ENCODE data around the gene TECTA. TPM values are rescaled to one million over a fixed set of nuclear protein-coding genes. Genes with fewer than 3 reads are reported as not detected.

The TECTA gene
- polyA plus RNA-seq, 1 of the 3 experiments (the other 2 are of a cell fraction), result 0.58 TPM

DNA sequence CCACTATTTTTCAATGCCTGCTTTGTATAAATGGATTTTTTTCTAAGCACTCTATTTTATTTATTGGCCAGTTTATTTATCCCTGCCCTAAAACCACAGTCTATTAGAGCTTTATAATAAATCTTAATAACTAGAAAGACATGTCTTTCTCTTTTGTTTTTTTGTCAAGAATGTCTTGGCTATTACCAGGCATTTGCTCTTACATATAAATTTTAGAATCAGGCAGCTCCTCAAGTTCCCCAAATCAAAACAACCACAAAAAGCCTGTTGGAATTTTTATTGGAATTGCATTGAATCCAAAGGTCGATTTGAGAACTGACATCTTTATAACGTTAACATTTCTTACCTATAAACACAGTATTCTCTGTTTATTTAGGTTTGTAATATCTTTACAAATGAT lies 105.8 kb downstream of the TECTA start:
- CTCF ChIA-PET, result interaction anchor here (3.2 kb wide), 1 partner anchor 12 kb away, joined by 14 read pairs; no protein-coding TSS in a partner anchor
- H3K9ac ChIP-seq, result no peak overlapping the region
- H3K27ac ChIP-seq (ENCODE audit: low read depth in 2 of 2, low read length in 1 of 2), result no peak overlapping the region
- H2AFZ ChIP-seq (ENCODE audit: low read depth), result no peak overlapping the region
- no peak for DNase-seq
- H3K9me3 ChIP-seq, result no peaks in the 10 kb centered on the region
- H3K36me3 ChIP-seq (replicated peaks in 1 of 2; ENCODE audit: control insufficient read depth in 1 of 2, insufficient read depth in 2 of 2, low read length in 1 of 2), result no peaks in the 10 kb centered on the region
- no peak overlapping the region for H3K4me3 ChIP-seq (ENCODE audit: low read depth in 2 of 2, low read length in 1 of 2)
- WGBS (ENCODE audit: low lambda C conversion rate), result 9% methylated on average over 2 of the region's 2 CpGs
- H3K4me2 ChIP-seq, result no peak overlapping the region
- POLR2A ChIA-PET, result no interaction called here
- TF ChIP-seq ELF1 (IDR thresholded peaks at IDR 0.05) (no peak), YY1 (IDR thresholded peaks at IDR 0.05; ENCODE audit: low read depth) (no peak), FOXJ3 (CRISPR knock-in tag; IDR thresholded peaks at IDR 0.05) (no peak), CHD2 (IDR thresholded peaks at IDR 0.05; ENCODE audit: low read length, partially characterized antibody) (no peak), SMC3 (IDR thresholded peaks at IDR 0.05; ENCODE audit: low read depth, low read length) (no peak), MEF2A (IDR thresholded peaks at IDR 0.05; ENCODE audit: borderline replicate concordance, low read depth) (no peak), FOSL2 (IDR thresholded peaks at IDR 0.05; ENCODE audit: borderline replicate concordance, low read depth) (no peak)
- TF ChIP-seq, protein P1, sequence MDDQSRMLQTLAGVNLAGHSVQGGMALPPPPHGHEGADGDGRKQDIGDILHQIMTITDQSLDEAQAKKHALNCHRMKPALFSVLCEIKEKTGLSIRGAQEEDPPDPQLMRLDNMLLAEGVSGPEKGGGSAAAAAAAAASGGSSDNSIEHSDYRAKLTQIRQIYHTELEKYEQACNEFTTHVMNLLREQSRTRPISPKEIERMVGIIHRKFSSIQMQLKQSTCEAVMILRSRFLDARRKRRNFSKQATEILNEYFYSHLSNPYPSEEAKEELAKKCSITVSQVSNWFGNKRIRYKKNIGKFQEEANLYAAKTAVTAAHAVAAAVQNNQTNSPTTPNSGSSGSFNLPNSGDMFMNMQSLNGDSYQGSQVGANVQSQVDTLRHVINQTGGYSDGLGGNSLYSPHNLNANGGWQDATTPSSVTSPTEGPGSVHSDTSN (IDR thresholded peaks at IDR 0.05), result no peak
- TF ChIP-seq, protein P2, sequence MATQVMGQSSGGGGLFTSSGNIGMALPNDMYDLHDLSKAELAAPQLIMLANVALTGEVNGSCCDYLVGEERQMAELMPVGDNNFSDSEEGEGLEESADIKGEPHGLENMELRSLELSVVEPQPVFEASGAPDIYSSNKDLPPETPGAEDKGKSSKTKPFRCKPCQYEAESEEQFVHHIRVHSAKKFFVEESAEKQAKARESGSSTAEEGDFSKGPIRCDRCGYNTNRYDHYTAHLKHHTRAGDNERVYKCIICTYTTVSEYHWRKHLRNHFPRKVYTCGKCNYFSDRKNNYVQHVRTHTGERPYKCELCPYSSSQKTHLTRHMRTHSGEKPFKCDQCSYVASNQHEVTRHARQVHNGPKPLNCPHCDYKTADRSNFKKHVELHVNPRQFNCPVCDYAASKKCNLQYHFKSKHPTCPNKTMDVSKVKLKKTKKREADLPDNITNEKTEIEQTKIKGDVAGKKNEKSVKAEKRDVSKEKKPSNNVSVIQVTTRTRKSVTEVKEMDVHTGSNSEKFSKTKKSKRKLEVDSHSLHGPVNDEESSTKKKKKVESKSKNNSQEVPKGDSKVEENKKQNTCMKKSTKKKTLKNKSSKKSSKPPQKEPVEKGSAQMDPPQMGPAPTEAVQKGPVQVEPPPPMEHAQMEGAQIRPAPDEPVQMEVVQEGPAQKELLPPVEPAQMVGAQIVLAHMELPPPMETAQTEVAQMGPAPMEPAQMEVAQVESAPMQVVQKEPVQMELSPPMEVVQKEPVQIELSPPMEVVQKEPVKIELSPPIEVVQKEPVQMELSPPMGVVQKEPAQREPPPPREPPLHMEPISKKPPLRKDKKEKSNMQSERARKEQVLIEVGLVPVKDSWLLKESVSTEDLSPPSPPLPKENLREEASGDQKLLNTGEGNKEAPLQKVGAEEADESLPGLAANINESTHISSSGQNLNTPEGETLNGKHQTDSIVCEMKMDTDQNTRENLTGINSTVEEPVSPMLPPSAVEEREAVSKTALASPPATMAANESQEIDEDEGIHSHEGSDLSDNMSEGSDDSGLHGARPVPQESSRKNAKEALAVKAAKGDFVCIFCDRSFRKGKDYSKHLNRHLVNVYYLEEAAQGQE (IDR thresholded peaks at IDR 0.05; ENCODE audit: low read depth, low read length), result no peak
- no peaks in the 10 kb centered on the region for H3K27me3 ChIP-seq (ENCODE audit: insufficient read depth)
- H3F3A ChIP-seq (replicated peaks; ENCODE audit: insufficient read depth), result no peaks in the 10 kb centered on the region
- H3K9me2 ChIP-seq, result no peaks in the 10 kb centered on the region
- H3K79me2 ChIP-seq (ENCODE audit: insufficient read depth), result no peaks in the 10 kb centered on the region
- no peaks in the 10 kb centered on the region for H4K20me1 ChIP-seq (ENCODE audit: insufficient read depth)
- no peaks in the 10 kb centered on the region for H3K4me1 ChIP-seq (ENCODE audit: control insufficient read depth in 1 of 2, insufficient read depth in 2 of 2, low read depth in 1 of 2, low read length in 1 of 2)

DNA sequence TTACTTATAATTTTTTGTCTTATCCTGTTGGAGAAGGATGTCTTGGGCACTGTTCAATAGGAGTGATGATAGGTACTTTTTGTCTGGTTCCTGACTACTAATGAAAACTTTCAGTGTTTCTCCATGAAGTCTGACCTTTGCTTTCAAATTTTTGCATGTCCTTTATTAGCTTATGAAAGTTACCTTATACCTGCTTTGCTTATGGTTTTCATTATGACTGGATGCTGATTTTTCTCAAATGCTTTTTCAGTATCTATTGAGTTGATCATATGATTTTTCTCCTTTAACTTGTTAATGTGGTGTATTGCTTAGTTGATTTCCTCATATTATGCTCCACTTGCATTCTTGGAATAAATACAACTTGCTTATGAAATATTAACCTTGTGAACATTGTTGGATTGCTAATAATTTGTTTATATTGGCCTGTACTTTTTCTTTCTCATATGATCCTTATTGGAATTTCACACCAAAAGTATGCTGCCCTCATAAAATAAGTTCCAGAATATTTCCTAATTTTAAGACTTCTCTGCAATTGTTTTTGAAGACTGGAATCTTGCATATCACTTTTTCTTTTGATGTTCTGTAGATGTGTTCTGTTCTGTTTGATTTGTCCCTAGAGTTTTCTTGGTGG lies 106.6 kb downstream of the TECTA start:
- H3K27me3 ChIP-seq (ENCODE audit: insufficient read depth), result no peaks in the 10 kb centered on the region
- H4K20me1 ChIP-seq (ENCODE audit: insufficient read depth), result no peaks in the 10 kb centered on the region
- H3K79me2 ChIP-seq (ENCODE audit: insufficient read depth), result no peaks in the 10 kb centered on the region
- H3K4me1 ChIP-seq (ENCODE audit: control insufficient read depth in 1 of 2, insufficient read depth in 2 of 2, low read depth in 1 of 2, low read length in 1 of 2), result no peaks in the 10 kb centered on the region
- no peaks in the 10 kb centered on the region for H3K9me2 ChIP-seq
- no peak overlapping the region for H3K4me3 ChIP-seq (ENCODE audit: low read depth in 2 of 2, low read length in 1 of 2)
- POLR2A ChIA-PET, result no interaction called here
- no peak overlapping the region for H3K4me2 ChIP-seq
- H3K27ac ChIP-seq (ENCODE audit: low read depth in 2 of 2, low read length in 1 of 2), result no peak overlapping the region
- H3K9me3 ChIP-seq, result no peaks in the 10 kb centered on the region
- DNase-seq, result no peak
- CTCF ChIA-PET, result interaction anchor here (3.2 kb wide), 1 partner anchor 13 kb away, joined by 14 read pairs; no protein-coding TSS in a partner anchor
- H2AFZ ChIP-seq (ENCODE audit: low read depth), result no peak overlapping the region
- no peaks in the 10 kb centered on the region for H3F3A ChIP-seq (replicated peaks; ENCODE audit: insufficient read depth)
- no peaks in the 10 kb centered on the region for H3K36me3 ChIP-seq (replicated peaks in 1 of 2; ENCODE audit: control insufficient read depth in 1 of 2, insufficient read depth in 2 of 2, low read length in 1 of 2)
- H3K9ac ChIP-seq, result no peak overlapping the region
- TF ChIP-seq NFIC (IDR thresholded peaks at IDR 0.05; ENCODE audit: borderline replicate concordance) (no peak), MEF2A (IDR thresholded peaks at IDR 0.05; ENCODE audit: borderline replicate concordance, low read depth) (no peak), FOXJ3 (CRISPR knock-in tag; IDR thresholded peaks at IDR 0.05) (no peak), CHD2 (IDR thresholded peaks at IDR 0.05; ENCODE audit: low read length, partially characterized antibody) (no peak), RFX5 (IDR thresholded peaks at IDR 0.05; ENCODE audit: low read length) (no peak), RXRA (IDR thresholded peaks at IDR 0.05; ENCODE audit: borderline replicate concordance, low read depth) (no peak)
- TF ChIP-seq, protein P2 (IDR thresholded peaks at IDR 0.05; ENCODE audit: low read depth, low read length), result no peak
- TF ChIP-seq, protein P3, sequence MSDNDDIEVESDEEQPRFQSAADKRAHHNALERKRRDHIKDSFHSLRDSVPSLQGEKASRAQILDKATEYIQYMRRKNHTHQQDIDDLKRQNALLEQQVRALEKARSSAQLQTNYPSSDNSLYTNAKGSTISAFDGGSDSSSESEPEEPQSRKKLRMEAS (IDR thresholded peaks at IDR 0.05; ENCODE audit: low read depth), result no peak
- TF ChIP-seq, protein P4, sequence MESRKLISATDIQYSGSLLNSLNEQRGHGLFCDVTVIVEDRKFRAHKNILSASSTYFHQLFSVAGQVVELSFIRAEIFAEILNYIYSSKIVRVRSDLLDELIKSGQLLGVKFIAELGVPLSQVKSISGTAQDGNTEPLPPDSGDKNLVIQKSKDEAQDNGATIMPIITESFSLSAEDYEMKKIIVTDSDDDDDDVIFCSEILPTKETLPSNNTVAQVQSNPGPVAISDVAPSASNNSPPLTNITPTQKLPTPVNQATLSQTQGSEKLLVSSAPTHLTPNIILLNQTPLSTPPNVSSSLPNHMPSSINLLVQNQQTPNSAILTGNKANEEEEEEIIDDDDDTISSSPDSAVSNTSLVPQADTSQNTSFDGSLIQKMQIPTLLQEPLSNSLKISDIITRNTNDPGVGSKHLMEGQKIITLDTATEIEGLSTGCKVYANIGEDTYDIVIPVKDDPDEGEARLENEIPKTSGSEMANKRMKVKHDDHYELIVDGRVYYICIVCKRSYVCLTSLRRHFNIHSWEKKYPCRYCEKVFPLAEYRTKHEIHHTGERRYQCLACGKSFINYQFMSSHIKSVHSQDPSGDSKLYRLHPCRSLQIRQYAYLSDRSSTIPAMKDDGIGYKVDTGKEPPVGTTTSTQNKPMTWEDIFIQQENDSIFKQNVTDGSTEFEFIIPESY (IDR thresholded peaks at IDR 0.05; ENCODE audit: borderline replicate concordance, low read depth), result no peak
